ENCODE data around the gene EFNA5. TPM values are rescaled to one million over a fixed set of nuclear protein-coding genes. Genes with fewer than 3 reads are reported as not detected.

Gene EFNA5
- total RNA-seq, 4 donors from 2014 or later, result 2.8 to 5.7 (median 3.7) TPM

GRCh38 chr5:107370396-107370968 is 300.3 kb downstream of the EFNA5 start:
- WGBS, result 85% methylated on average over 6 of the region's 6 CpGs
- Histone ChIP-seq H3K4me3 (no peak overlapping the region), H3K4me1 (no peaks in the 10 kb centered on the region), H3K27ac (replicated peaks in 1 of 4) (no peak overlapping the region), H3K27me3 (no peaks in the 10 kb centered on the region), H3K9me3 (no peaks in the 10 kb centered on the region), H3K36me3 (no peaks in the 10 kb centered on the region)
- TF ChIP-seq CTCF (IDR thresholded peaks at IDR 0.05), result no peak
- no peak for TF ChIP-seq POLR2AphosphoS5 (IDR thresholded peaks at IDR 0.05)
- no peak for TF ChIP-seq EP300 (IDR thresholded peaks at IDR 0.05)
- TF ChIP-seq POLR2A (IDR thresholded peaks at IDR 0.05; ENCODE audit: low read depth), result no peak
- intact Hi-C loops (cut with DNase I), result no loop called here
- DNase-seq (ENCODE audit: extremely low spot score), result no peak

GRCh38 chr5:107369622-107370021 is 301.1 kb downstream of the EFNA5 start:
- intact Hi-C loops (cut with DNase I), result no loop called here
- no peak overlapping the region for H3K4me3 ChIP-seq
- no peaks in the 10 kb centered on the region for H3K36me3 ChIP-seq
- H3K4me1 ChIP-seq, result no peaks in the 10 kb centered on the region
- H3K27ac ChIP-seq (replicated peaks in 1 of 4), result no peak overlapping the region
- no peaks in the 10 kb centered on the region for H3K9me3 ChIP-seq
- no peaks in the 10 kb centered on the region for H3K27me3 ChIP-seq
- WGBS, result 100% methylated on average over 1 of the region's 1 CpG
- no peak for TF ChIP-seq POLR2A (IDR thresholded peaks at IDR 0.05; ENCODE audit: low read depth)
- TF ChIP-seq POLR2AphosphoS5 (IDR thresholded peaks at IDR 0.05), result no peak
- no peak for TF ChIP-seq CTCF (IDR thresholded peaks at IDR 0.05)
- TF ChIP-seq EP300 (IDR thresholded peaks at IDR 0.05), result no peak
- DNase-seq (ENCODE audit: extremely low spot score), result no peak

GRCh38 chr5:107368615-107369014 is 302.1 kb downstream of the EFNA5 start:
- no peak for TF ChIP-seq POLR2AphosphoS5 (IDR thresholded peaks at IDR 0.05)
- TF ChIP-seq EP300 (IDR thresholded peaks at IDR 0.05), result no peak
- no peak for TF ChIP-seq CTCF (IDR thresholded peaks at IDR 0.05)
- TF ChIP-seq POLR2A (IDR thresholded peaks at IDR 0.05; ENCODE audit: low read depth), result no peak
- Histone ChIP-seq H3K4me3 (no peak overlapping the region), H3K27me3 (no peaks in the 10 kb centered on the region), H3K9me3 (no peaks in the 10 kb centered on the region), H3K27ac (replicated peaks in 1 of 4) (no peak overlapping the region), H3K4me1 (no peaks in the 10 kb centered on the region), H3K36me3 (no peaks in the 10 kb centered on the region)
- DNase-seq (ENCODE audit: extremely low spot score), result no peak
- 91% methylated on average over 7 of the region's 7 CpGs for WGBS
- intact Hi-C loops (cut with DNase I), result no loop called here

GRCh38 chr5:107367939-107368338 is 302.8 kb downstream of the EFNA5 start:
- Histone ChIP-seq H3K4me1 (no peaks in the 10 kb centered on the region), H3K9me3 (no peaks in the 10 kb centered on the region), H3K36me3 (no peaks in the 10 kb centered on the region), H3K27me3 (no peaks in the 10 kb centered on the region), H3K27ac (replicated peaks in 1 of 4) (no peak overlapping the region), H3K4me3 (no peak overlapping the region)
- no peak for TF ChIP-seq EP300 (IDR thresholded peaks at IDR 0.05)
- 84% methylated on average over 2 of the region's 2 CpGs for WGBS
- DNase-seq (ENCODE audit: extremely low spot score), result no peak
- intact Hi-C loops (cut with DNase I), result no loop called here

GRCh38 chr5:107367480-107367879 is 303.3 kb downstream of the EFNA5 start:
- DNase-seq (ENCODE audit: extremely low spot score), result no peak
- no peaks in the 10 kb centered on the region for H3K36me3 ChIP-seq
- 87% methylated on average over 4 of the region's 4 CpGs for WGBS
- intact Hi-C loops (cut with DNase I), result no loop called here
- H3K9me3 ChIP-seq, result no peaks in the 10 kb centered on the region
- no peaks in the 10 kb centered on the region for H3K27me3 ChIP-seq
- TF ChIP-seq POLR2A (IDR thresholded peaks at IDR 0.05; ENCODE audit: low read depth) (no peak), POLR2AphosphoS5 (IDR thresholded peaks at IDR 0.05) (no peak), CTCF (IDR thresholded peaks at IDR 0.05) (no peak), EP300 (IDR thresholded peaks at IDR 0.05) (no peak)
- no peak overlapping the region for H3K4me3 ChIP-seq
- no peaks in the 10 kb centered on the region for H3K4me1 ChIP-seq
- no peak overlapping the region for H3K27ac ChIP-seq (replicated peaks in 1 of 4)
